Right lung (tissue), 5 donors: ENCODE results near the gene ABTB2. TPM values are rescaled to one million over a fixed set of nuclear protein-coding genes. Genes with fewer than 3 reads are reported as not detected.

ENCODE experiments used
- DNase-seq, 2 donors: peaks; one replicate each; pipeline ENCODE4 v3.0.0-alpha.2; 2013
- polyA plus RNA-seq, 5 donors: library from polyadenylated mRNA; unstranded; fragments of 120-200 nt; gene quantifications; one replicate each; pipeline versions ENCODE4 v1.2.1 to v1.2.3, GENCODE V29; 2013; ENCODE audit warnings: inconsistent platforms in 1 of 5, low replicate concordance in 1 of 5; ENCODE audit not compliant: insufficient read length in 5 of 5, insufficient read depth in 1 of 5

Gene ABTB2
- polyA plus RNA-seq, 5 donors = 3.7 to 5.4 (median 4.1) TPM

DNA sequence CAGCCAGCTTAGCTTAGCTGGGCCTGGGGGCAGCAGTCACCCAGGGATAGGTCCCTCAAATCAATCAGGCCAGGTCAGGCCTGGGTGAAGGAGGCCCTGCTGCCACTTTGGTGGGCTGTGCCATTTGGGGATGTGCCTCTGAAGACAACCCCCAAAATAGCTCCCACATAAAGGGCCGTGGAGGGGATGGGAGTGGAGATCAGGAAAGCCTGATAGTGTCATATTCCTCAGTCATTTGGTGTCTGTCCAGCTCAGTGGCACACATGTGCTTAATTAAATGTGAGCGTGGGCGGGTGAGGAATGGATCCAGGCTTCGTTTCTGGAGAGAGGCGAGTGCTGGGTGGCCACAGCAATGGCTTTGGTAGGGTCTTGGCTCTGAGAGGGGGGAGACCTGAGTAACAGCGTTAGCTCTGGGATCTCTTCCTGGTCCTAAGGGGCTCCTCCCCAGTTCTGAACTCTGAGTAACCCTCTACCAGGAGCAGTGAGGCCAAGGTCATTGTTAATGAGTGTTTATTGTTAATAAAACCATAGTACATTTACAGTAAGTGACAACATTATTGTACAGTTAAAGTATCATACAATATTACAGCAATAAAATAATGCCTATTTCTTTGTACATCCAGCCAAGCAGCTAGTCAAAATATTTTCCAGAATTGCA is 207.2 kb downstream of the ABTB2 start:
- DNase-seq = no peak

DNA sequence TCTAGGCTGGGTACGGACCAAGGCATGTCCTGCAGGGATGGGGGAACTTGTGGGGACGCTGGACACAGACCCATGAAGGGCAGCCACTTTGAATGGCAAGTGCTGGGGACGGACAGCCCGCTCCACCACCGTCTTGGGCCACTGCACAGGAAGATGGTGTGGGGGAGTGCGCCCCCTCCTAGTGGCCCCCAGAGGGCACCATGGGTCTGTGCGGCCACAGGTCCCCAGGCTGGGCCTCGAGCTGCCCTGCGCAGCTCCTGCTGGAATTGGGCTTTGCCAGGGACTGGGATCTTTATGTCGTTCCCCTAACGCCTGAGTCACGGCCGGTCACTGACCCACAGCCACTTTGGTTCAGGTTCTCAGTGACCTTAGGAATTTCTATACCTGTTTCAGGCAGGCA is 208.0 kb downstream of the ABTB2 start:
- DNase-seq = no peak

DNA sequence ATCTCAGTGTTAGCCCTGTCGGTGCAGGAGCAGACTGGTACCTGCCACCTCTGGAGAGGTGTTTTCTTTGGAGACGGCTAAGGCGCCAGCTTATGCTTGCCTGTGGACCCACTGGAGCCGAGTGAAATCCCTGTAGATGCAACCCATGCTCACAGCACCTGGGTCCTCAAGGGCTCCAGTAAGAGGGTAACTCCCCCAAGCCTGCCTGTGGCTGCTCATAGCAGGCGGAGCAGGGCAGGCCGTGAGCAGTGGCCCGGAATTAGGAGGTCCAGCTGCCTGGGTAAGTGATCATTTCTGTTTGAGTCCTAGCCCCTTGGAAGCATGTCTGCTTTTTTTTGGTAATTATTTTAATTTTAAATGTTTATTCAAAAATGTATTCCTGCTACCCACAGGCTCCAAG is 208.5 kb downstream of the ABTB2 start:
- no peak for DNase-seq

DNA sequence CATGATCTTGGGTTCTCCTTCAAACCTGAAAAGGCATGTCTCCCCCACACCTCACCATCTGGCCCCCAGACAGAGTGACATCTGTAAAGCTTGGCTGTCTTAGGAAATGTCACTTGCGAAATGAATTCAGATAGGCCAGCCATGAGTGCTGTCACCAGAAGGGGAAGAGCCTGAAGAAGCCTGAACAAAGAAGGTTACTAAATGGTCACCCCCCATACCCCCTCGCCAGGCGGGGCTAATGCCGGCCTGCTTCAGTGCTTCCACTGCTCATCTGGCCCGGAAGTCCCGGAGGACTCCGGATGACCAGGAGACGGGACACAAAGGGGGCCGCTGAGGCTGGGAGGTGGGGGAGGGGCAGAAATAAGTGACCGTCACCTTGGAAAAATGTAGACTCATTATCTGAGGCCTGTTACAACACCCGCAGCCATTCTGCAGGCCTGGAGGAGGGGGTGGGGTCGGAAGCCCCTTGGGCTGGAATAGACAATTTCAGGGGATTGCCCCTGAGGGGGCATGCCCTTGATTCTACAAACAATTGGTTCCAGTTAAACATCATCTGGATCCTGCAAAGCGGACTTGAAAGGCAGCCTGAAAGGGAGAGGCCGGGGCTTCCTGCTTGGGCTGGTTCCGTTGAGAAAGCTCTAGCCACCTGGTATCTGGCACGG is 209.2 kb downstream of the ABTB2 start:
- no peak for DNase-seq

DNA sequence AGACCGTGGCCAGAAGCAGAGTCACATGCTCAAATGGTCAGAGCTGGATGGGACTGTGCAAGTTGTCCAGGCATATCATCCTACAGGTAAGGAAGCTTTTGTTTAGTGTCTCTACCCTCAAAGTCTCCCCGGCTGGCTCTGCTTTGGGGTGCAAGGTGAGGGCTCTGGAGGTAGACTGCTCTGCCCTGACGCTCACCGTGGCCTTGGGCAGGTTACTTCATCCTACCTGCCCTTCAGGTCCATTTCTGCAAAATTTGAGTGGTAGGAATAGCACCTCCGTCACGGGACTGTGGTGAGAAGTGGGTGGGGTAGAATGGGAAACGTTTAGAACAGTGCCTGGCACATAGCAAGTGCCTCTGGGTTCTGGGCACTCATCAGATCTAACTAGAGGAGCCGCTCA is 210.2 kb downstream of the ABTB2 start:
- no peak for DNase-seq

DNA sequence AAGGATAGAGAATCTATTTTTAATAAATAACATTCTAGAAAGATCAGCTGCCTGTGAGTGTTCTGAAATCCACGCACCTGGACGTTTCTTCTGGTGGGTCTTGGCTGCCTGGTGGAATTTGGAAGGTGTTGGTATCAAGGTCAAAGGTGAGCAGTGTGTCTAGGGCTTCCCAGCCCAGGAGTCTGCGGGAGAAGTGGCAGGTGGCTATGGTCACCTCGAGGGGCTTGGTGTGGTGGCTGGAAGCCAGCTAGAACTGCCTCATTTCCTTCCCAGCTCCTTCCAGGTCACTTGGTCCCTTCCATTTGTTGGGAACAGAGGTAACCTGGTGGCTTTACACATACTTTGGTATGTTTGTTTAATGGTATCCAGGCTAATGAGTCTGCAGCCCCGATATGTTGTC is 210.9 kb downstream of the ABTB2 start:
- DNase-seq = no peak

DNA sequence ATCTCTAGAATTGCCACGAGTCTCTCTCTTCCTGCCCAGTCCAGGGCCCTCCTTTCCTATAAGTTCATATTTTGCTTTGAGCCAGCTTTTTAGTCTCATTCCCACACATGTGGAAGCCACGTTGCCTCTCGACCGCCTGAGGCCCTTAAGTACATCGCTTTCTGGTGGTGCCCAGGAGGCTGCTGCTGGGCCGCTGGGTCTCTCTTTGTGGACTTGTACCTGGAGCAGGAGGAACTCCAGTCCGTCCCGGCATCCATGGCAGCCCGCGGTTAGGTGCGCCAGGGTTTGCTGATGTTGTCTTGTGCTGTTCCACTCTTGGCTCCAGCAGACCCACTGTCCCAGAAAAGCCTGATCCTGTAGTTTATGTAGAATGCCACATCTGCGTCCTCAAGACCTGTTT is 211.4 kb downstream of the ABTB2 start:
- DNase-seq = no peak

DNA sequence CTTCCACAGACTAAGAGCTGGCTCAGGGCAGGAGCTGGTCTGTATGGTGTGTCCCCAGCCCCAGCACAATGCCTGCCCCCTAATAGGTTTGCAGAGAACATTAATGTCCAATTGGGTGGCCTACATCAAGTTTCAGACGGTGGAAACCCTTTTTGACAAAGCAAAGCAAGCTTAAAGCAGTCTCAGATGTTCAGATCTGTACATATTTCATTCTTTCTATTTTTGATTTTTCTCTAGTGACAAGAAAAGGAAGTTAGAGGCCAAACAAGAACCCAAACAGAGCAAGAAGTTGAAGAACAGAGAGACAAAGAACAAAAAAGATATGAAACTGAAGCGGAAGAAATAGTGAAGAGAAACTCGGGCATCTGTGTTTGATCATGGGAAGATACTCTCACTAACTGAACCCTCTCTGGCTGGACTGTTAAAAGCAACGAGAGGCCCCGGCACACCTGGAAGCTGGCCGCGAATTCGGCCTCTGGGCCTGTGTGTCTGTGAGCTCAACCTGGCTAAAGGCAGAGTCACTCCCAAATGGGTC is 211.9 kb downstream of the ABTB2 start:
- DNase-seq = no peak

DNA sequence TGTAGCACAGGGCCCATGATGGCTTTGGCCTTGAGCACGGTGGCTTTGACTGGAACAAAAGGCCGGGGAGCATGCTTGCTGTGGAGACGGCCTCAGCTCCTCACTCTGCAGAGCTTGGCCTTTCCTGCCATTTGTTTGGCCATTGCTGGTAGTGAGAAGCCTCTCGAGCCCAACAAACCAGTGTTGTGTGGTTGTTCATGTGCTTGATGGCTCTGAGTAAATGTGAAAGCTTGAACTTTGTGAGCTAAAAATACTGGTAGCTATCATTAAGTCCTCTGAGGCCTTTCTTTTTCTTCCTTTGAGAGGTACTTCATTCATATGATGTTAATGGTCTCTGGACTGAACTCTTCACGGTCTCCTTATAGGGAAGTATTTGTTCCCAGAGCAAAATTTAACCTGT is 212.7 kb downstream of the ABTB2 start:
- DNase-seq = no peak

DNA sequence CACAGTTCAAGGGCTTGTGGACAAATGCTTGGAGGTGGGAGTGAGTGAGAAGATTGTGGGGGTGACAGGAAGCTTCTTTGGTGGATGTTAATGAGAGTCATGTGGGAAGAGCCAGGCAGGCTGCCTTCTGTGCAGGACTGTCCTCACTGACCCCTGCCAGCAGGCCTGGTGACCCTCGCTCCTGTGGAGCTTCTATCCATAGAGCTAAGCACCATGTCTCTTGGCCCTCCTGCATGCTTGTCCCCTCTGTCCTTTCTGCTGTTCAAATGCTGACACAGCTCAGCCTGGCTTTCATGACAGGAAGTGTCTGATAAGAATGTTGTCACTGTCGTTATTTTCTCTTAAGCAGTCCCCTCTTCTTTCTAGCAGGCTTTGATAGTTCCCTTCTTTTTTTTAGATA is 214.8 kb downstream of the ABTB2 start:
- no peak for DNase-seq

DNA sequence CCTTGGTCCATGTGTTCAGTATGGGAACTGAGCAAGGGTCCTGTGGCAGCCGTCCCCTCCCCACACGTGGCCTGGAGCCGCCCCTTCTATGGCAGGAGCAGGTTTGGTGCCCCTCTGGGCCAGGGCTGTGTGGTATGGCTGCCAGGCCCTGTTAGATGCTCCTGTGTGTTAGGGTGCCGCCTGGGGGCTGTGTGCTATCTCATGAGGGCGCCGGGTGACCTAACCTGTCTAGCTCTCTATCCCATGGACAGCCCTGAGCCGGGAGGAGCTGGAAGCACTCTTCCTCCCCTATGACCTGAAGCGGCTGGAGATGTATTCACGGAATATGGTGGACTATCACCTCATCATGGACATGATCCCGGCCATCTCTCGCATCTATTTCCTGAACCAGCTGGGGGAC is 217.7 kb downstream of the ABTB2 start:
- no peak for DNase-seq

DNA sequence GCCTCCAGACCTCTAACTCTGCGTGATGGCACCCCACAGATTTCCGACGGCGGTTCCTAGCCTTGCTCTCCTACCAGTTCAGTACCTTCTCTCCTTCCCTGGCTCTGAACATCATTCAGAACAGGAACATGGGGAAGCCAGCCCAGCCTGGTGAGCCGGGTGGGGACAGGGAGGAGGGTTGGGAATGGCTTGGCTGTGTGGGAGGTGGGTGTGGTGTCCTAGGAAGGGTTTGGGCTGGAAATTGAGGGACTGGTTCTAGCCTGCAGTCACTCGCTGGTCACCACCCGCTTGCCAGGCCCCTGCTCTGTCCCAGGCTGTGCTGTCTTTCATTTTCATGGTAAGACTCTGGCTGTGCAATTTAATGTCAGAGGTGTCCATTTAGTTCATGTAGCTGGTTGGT is 218.5 kb downstream of the ABTB2 start:
- no peak for DNase-seq

DNA sequence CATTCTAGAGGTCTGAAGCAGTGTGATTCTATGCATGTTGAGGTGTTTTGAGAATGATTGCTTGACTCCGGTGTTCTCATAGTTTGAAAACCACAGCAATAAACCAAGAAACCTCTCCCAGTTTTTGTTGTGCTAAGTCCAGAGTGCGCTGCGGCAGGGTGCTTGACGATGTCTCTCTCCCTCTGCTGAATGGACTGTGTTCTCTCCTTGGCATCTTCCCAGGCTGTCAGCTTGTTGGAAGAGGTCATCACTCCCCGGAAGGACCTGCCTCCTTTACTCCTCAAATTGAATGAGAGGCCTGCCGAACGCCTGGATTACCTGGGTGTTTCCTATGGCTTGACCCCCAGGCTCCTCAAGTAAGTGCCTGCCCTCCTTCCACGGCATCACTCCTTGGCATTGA is 221.4 kb downstream of the ABTB2 start:
- DNase-seq = no peak

DNA sequence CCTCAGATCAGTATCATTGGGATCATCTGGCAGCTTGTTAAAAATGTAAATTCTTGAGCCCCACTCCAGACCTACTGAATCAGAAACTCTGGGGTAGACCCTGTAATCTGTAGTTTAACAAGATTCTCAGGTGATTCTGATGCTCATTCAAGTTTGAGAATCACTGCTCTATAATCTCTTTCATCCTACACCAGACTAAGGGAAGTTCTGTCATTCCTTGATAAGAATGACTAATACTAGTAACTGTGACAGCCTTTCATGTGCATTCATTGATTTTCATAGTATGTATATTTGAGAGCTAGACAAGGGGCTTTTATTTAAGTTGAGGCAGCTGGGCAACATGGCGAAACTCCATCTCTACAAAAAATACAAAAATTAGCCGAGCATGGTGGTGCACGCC is 222.4 kb downstream of the ABTB2 start:
- DNase-seq = no peak

DNA sequence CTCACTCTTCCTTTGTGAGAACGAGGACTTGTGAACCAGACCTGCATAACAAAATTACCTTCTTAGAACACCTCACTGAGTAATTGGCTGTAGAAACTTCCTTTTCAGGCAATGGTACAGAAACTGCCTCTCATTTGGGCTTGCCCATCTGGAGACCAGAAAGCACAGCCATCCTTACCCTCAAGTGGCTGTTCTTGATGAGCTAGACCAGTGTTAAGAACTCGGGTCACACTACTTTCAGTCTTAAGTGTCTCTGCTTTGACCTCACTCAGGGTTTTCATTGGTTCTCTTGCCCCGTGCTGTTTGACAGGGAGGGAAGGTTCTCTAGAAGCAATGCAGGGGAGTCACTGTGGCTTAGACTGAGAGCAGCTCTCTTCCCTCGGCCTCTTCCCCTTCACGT is 223.0 kb downstream of the ABTB2 start:
- DNase-seq = no peak

DNA sequence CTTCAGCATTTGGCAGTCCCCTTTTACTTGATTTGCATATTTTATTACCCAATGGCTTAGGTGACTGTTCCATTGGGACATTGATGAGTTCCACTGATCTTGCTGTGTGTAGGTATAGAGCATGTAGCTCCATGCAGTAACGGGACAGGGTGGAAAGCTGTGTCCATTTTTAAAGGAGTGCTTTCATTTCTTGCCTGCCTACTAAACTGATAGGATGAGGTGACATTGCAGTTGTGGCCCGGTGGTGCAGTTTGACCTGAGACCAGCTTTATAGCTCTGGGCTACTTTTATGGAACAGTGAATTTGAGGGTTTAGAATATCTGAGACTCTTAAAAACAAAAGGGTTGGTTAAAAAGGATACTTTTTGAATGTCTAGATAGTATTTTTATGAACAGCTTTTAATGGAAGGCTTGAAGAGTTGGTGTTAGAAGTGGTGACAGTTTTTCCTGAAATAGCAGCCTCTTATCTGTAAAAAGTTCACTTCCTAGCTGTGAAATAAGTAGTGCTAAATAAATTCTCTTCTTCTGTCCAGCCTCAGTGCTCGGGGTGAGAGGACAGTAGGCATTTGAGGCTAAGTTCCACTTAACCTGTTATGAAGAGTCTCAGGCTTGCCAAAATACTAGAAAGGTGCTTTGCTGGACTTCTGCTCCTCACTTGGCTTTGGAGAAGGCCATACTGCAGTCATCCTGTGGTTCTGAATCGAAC is 225.4 kb downstream of the ABTB2 start:
- DNase-seq = no peak

DNA sequence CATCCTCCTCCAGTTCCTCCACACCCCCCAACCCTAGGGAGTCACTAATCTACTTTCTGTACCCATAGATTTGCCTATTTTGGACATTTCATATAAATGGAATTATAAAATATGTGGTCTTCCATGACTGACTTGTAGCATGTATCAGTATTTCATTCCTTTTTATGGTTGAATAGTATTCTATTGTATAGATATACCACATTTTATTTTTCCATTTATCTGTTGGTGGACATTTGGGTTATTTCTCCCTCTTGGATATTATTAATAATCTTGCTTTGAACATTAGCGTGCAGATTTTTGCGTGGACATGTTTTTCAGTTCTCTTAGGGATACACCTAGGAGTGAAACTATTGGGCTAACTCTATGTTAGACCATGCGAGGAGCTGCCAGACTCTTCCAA is 229.0 kb downstream of the ABTB2 start:
- DNase-seq = no peak

DNA sequence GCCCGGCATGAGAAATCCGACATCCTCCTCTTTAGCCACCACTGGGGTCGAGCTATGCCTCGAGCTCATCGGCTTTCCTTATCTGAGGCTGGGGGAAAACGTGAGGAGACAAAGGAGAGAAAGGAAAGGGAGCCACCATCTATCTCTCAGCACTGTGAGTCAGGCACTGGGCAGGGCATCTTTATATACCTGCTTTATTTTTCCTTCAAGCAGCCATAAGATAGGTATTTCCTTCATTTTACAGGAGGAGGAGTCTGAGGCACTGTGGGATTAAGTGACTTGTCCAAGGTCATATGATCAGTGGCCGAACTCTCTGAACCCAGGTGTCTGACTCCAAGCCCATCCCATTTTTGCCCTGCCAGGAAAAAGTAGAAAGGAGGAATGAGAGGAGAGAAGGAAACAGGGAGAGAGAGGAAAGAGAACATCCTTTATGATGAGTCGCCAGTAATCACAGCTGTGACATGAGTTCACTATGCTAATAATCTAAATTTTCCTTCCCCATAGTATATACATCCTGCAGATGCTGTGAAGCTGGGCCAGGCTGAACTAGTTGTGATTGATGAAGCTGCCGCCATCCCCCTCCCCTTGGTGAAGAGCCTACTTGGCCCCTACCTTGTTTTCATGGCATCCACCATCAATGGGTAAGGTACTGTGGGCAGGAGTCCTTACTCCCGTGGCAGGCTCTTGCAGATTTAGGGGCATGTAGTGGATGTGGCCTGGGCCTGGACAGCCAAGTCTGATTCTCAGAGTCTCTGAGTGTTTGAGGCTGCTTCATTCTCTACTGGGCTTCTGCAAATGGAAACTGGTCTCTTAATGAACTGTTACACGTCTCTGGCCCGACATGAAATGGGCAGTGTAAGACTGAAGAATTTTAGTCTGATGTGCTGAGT is 230.6 kb downstream of the ABTB2 start:
- no peak for DNase-seq

DNA sequence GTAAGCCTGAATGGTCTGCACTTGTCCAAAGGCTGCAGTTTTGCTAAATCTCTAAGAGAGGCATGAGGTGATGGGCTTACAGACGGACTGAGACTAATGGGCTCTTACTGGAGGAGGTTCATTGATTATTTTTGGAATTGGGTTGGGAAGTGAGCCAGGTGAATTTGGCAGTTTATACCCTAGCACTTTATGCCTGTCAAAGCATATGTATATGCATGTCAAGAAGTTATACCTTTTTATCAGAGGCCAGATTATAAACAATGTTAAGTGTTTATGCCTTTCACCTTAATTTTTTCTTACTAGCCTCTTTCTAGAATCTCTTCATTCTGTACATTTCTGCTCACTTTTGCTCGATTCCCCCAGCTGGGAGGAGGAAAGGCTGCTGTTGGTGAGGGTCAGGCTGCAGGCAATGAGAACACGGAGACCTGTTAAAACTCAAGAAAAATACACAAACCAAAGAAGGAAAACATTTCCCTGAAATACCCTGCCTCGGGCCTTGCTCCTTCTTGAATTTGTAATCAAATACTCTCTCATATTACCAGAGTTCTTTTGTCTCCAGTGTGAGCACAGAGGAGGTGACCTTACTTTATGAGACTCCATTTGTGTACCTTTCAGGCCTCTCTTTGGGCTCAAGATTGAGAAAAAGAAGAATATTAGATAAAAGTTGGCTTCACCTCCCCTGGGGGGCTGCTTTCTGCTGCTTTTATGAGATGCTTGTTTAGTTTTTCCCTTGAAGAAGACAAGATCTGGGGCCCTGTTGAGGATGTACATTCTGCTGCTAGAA is 232.7 kb downstream of the ABTB2 start:
- no peak for DNase-seq

DNA sequence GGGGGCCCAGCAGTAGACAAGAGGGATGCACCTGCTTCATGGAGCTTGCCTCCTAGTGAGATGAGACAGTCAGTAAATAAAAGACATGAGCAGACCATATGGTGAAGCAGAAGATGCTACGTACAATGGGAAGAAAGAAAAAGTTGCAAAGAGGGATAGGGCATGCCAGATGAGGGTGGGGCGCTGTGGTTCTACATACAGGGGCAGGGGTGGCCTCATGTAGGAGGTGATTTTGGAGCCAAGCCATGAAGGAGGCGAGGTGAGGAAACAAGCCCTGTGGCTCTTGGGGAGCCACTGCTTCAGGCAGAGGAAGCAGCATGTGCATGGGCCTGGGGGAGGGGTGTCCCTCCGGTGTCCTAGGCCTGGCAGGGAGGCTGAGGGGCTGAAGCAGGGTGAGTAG is 237.2 kb downstream of the ABTB2 start:
- no peak for DNase-seq

DNA sequence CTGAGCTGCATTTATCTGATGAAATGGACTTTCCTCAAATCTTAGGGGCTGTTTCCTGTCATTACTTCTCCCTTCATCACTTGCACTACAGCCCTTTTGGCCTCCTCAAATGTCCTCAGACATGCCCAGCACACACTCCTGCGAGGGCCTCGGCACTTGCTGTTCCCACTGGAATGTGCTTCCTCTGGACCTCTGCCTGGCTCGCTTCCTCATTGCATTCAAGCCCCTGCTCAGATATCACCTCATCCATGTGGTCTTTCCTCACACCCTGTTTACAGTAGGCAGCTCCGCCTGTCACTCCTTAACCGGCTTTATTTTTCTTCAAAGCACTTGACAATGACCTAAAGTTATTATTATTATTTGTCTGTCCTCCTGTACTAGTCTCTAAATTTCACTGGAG is 243.3 kb downstream of the ABTB2 start:
- DNase-seq = no peak
